Type B pancreatic cell (in vitro differentiated cells): ENCODE results near the gene PRR5. TPM values are rescaled to one million over a fixed set of nuclear protein-coding genes. Genes with fewer than 3 reads are reported as not detected.

Source experiments
- DNase-seq: peaks from one replicate; pipeline ENCODE4 v3.0.0; 2021; ENCODE audit warnings: mixed read lengths; ENCODE audit not compliant: unreplicated experiment; ENCODE audit errors: extremely low spot score
- H3K27ac Mint-ChIP-seq: 2 replicates; pipeline ENCODE4 v1.8.0; 2021; ENCODE audit warnings: mild to moderate bottlenecking, mixed read lengths
- H3K27me3 Mint-ChIP-seq: 2 replicates; pipeline ENCODE4 v1.8.0; 2021; ENCODE audit warnings: mixed read lengths
- H3K36me3 Mint-ChIP-seq: 2 replicates; pipeline ENCODE4 v1.8.0; 2021; ENCODE audit warnings: mixed read lengths
- H3K4me1 Mint-ChIP-seq: one replicate; pipeline ENCODE4 v1.8.0; 2021; ENCODE audit warnings: mixed read lengths; ENCODE audit not compliant: unreplicated experiment
- H3K4me3 Mint-ChIP-seq: 2 replicates; pipeline ENCODE4 v1.8.0; 2021; ENCODE audit warnings: mild to moderate bottlenecking, mixed read lengths
- H3K9me3 Mint-ChIP-seq: 2 replicates; pipeline ENCODE4 v1.8.0; 2021; ENCODE audit warnings: mixed read lengths
- CTCF ChIP-seq: fragments of 200-600 bp; sonication (generic); conservative IDR thresholded peaks from 2 replicates; pipeline ENCODE4 v1.5.0; 2021; ENCODE audit warnings: antibody characterized with exemption, mild to moderate bottlenecking
- total RNA-seq: library from RNA; stranded (reverse); gene quantifications from 2 replicates; pipeline ENCODE4 v1.2.1, GENCODE V29; 2021; ENCODE audit warnings: low replicate concordance

The PRR5 gene
- total RNA-seq, 1 donor from 2014 or later, result 21.2 TPM

- Mint-ChIP-seq H3K4me3 (no peak overlapping the region), H3K9me3 (no peaks in the 10 kb centered on the region), H3K27ac (no peak overlapping the region), H3K36me3 (no peaks in the 10 kb centered on the region), H3K4me1 (peaks cover 11% of the 10 kb centered on the region), H3K27me3 (peaks cover 7% of the 10 kb centered on the region)
- no peak for DNase-seq
- no peak for TF ChIP-seq CTCF
Observed at GRCh38 chr22:44706488-44706887, 4.5 kb downstream of the PRR5 start.

GRCh38 chr22:44707178-44707577 lies 5.2 kb downstream of the PRR5 start:
- Mint-ChIP-seq H3K4me3 (no peak overlapping the region), H3K27me3 (peaks cover 7% of the 10 kb centered on the region), H3K9me3 (no peaks in the 10 kb centered on the region), H3K4me1 (peaks cover 11% of the 10 kb centered on the region), H3K27ac (no peak overlapping the region), H3K36me3 (no peaks in the 10 kb centered on the region)
- no peak for TF ChIP-seq CTCF
- no peak for DNase-seq

GRCh38 chr22:44707752-44708151 lies 5.7 kb downstream of the PRR5 start:
- H3K4me3 Mint-ChIP-seq, result no peak overlapping the region
- no peak overlapping the region for H3K27ac Mint-ChIP-seq

GRCh38 chr22:44709881-44710392 lies 7.9 kb downstream of the PRR5 start:
- no peaks in the 10 kb centered on the region for H3K36me3 Mint-ChIP-seq
- TF ChIP-seq CTCF, result no peak
- no peaks in the 10 kb centered on the region for H3K27me3 Mint-ChIP-seq
- no peak overlapping the region for H3K27ac Mint-ChIP-seq
- H3K9me3 Mint-ChIP-seq, result no peaks in the 10 kb centered on the region
- no peak for DNase-seq
- peaks cover 11% of the 10 kb centered on the region for H3K4me1 Mint-ChIP-seq
- H3K4me3 Mint-ChIP-seq, result no peak overlapping the region

More at GRCh38 chr22:44707752-44708151, 5.7 kb downstream of the PRR5 start:
- TF ChIP-seq CTCF, result no peak
- peaks cover 7% of the 10 kb centered on the region for H3K27me3 Mint-ChIP-seq
- peaks cover 11% of the 10 kb centered on the region for H3K4me1 Mint-ChIP-seq
- H3K9me3 Mint-ChIP-seq, result no peaks in the 10 kb centered on the region
- no peaks in the 10 kb centered on the region for H3K36me3 Mint-ChIP-seq
- DNase-seq, result no peak

GRCh38 chr22:44710474-44711240 lies 8.7 kb downstream of the PRR5 start:
- no peak for DNase-seq
- Mint-ChIP-seq H3K27me3 (no peaks in the 10 kb centered on the region), H3K36me3 (no peaks in the 10 kb centered on the region), H3K27ac (peak overlapping the region; percentile 80), H3K4me1 (peaks cover 11% of the 10 kb centered on the region), H3K4me3 (no peak overlapping the region), H3K9me3 (no peaks in the 10 kb centered on the region)
- TF ChIP-seq CTCF, result no peak
